ENCODE results near the gene LYRM4. TPM values are rescaled to one million over a fixed set of nuclear protein-coding genes. Genes with fewer than 3 reads are reported as not detected.

The LYRM4 gene
- total RNA-seq, 1 donor from 2014 or later: 39.0 TPM

- Mint-ChIP-seq H3K27me3 (ENCODE audit: unreplicated experiment) (peaks cover 28% of the 10 kb centered on the region), H3K9me3 (ENCODE audit: unreplicated experiment) (no peaks in the 10 kb centered on the region), H3K4me3 (ENCODE audit: unreplicated experiment) (no peak overlapping the region), H3K4me1 (ENCODE audit: unreplicated experiment) (peaks cover 7% of the 10 kb centered on the region), H3K27ac (ENCODE audit: unreplicated experiment) (no peak overlapping the region), H3K36me3 (ENCODE audit: low read depth, unreplicated experiment) (no peaks in the 10 kb centered on the region)
- no peak for TF ChIP-seq CTCF (IDR thresholded peaks at IDR 0.05; ENCODE audit: unreplicated experiment)
- peak; percentile 21 for DNase-seq (ENCODE audit: low spot score)
These were observed 176.4 kb downstream of the LYRM4 start for GRCh38 chr6:5084360-5084780.

- H3K27me3 Mint-ChIP-seq (ENCODE audit: unreplicated experiment): peaks cover 28% of the 10 kb centered on the region
These were observed 176.9 kb downstream of the LYRM4 start for GRCh38 chr6:5083813-5084359.

GRCh38 chr6:5083307-5083583, 177.5 kb downstream of the LYRM4 start:
- no peaks in the 10 kb centered on the region for H3K36me3 Mint-ChIP-seq (ENCODE audit: low read depth, unreplicated experiment)
- H3K9me3 Mint-ChIP-seq (ENCODE audit: unreplicated experiment): no peaks in the 10 kb centered on the region
- no peak for DNase-seq (ENCODE audit: low spot score)
- H3K27me3 Mint-ChIP-seq (ENCODE audit: unreplicated experiment): peaks cover 28% of the 10 kb centered on the region
- peak overlapping the region; percentile 66 for H3K4me3 Mint-ChIP-seq (ENCODE audit: unreplicated experiment)
- no peak overlapping the region for H3K27ac Mint-ChIP-seq (ENCODE audit: unreplicated experiment)
- H3K4me1 Mint-ChIP-seq (ENCODE audit: unreplicated experiment): peaks cover 7% of the 10 kb centered on the region
- no peak for TF ChIP-seq CTCF (IDR thresholded peaks at IDR 0.05; ENCODE audit: unreplicated experiment)

More at GRCh38 chr6:5083813-5084359, 176.9 kb downstream of the LYRM4 start:
- H3K4me1 Mint-ChIP-seq (ENCODE audit: unreplicated experiment): peaks cover 7% of the 10 kb centered on the region
- no peak for TF ChIP-seq CTCF (IDR thresholded peaks at IDR 0.05; ENCODE audit: unreplicated experiment)
- no peaks in the 10 kb centered on the region for H3K9me3 Mint-ChIP-seq (ENCODE audit: unreplicated experiment)
- peak overlapping the region; percentile 79 for H3K4me3 Mint-ChIP-seq (ENCODE audit: unreplicated experiment)
- peak overlapping the region; percentile 61 for H3K27ac Mint-ChIP-seq (ENCODE audit: unreplicated experiment)
- H3K36me3 Mint-ChIP-seq (ENCODE audit: low read depth, unreplicated experiment): no peaks in the 10 kb centered on the region
- no peak for DNase-seq (ENCODE audit: low spot score)

GRCh38 chr6:5082487-5083306, 178.1 kb downstream of the LYRM4 start:
- Mint-ChIP-seq H3K4me1 (ENCODE audit: unreplicated experiment) (peaks cover 7% of the 10 kb centered on the region), H3K27me3 (ENCODE audit: unreplicated experiment) (peaks cover 28% of the 10 kb centered on the region), H3K4me3 (ENCODE audit: unreplicated experiment) (no peak overlapping the region), H3K36me3 (ENCODE audit: low read depth, unreplicated experiment) (no peaks in the 10 kb centered on the region), H3K27ac (ENCODE audit: unreplicated experiment) (no peak overlapping the region), H3K9me3 (ENCODE audit: unreplicated experiment) (no peaks in the 10 kb centered on the region)
- no peak for DNase-seq (ENCODE audit: low spot score)
- TF ChIP-seq CTCF (IDR thresholded peaks at IDR 0.05; ENCODE audit: unreplicated experiment): no peak

GRCh38 chr6:5081955-5082354, 178.8 kb downstream of the LYRM4 start:
- Mint-ChIP-seq H3K27ac (ENCODE audit: unreplicated experiment) (no peak overlapping the region), H3K9me3 (ENCODE audit: unreplicated experiment) (no peaks in the 10 kb centered on the region), H3K4me1 (ENCODE audit: unreplicated experiment) (peaks cover 4% of the 10 kb centered on the region), H3K4me3 (ENCODE audit: unreplicated experiment) (no peak overlapping the region), H3K36me3 (ENCODE audit: low read depth, unreplicated experiment) (no peaks in the 10 kb centered on the region), H3K27me3 (ENCODE audit: unreplicated experiment) (peaks cover 23% of the 10 kb centered on the region)
- TF ChIP-seq CTCF (IDR thresholded peaks at IDR 0.05; ENCODE audit: unreplicated experiment): no peak
- DNase-seq (ENCODE audit: low spot score): no peak
